Testis (tissue), 2 donors: Measurements from ENCODE around the gene DTNB.

Source experiments
- POLR2A ChIP-seq: fragments of 450-650 bp; IDR thresholded peaks from one replicate; pipeline ENCODE4 v1.6.1; 2017; ENCODE audit warnings: antibody characterized with exemption, mild to moderate bottlenecking, moderate library complexity
- TF ChIP-seq, protein P1 (sequence below), 3 experiments: fragments of 450-650 bp in 2 of 3; fragments of 200-600 bp in 1 of 3; sonication (generic) in 1 of 3; IDR thresholded peaks; one replicate each; pipeline ENCODE4 v1.5.1; 2016 to 2019; ENCODE audit warnings: antibody characterized with exemption in 3 of 3, mild to moderate bottlenecking in 2 of 3, moderate library complexity in 1 of 3

DNA sequence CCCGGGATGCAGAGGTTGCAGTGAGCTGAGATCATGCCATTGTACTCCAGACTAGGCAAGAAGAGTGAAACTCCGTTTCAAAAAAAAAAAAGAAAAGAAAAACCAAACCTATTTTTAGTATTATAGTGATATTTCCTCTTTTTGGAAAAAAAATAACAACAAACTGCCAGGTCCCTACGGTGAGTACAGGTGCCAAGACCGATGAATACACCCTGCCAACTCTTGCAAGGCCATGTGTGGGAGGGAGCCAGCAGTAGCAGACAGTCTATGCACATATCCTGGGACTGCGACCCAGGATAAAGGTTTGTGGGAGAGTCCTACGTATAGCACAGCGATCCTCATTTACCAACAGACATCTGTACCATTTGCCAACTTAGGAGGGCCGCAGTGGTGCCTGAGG, 262.1 kb downstream of the DTNB start:
- TF ChIP-seq, protein P1, sequence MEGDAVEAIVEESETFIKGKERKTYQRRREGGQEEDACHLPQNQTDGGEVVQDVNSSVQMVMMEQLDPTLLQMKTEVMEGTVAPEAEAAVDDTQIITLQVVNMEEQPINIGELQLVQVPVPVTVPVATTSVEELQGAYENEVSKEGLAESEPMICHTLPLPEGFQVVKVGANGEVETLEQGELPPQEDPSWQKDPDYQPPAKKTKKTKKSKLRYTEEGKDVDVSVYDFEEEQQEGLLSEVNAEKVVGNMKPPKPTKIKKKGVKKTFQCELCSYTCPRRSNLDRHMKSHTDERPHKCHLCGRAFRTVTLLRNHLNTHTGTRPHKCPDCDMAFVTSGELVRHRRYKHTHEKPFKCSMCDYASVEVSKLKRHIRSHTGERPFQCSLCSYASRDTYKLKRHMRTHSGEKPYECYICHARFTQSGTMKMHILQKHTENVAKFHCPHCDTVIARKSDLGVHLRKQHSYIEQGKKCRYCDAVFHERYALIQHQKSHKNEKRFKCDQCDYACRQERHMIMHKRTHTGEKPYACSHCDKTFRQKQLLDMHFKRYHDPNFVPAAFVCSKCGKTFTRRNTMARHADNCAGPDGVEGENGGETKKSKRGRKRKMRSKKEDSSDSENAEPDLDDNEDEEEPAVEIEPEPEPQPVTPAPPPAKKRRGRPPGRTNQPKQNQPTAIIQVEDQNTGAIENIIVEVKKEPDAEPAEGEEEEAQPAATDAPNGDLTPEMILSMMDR (IDR thresholded peaks at IDR 0.05), result no peak
- TF ChIP-seq POLR2A, result no peak
